ENCODE measurements around the gene RPL7L1. TPM values are rescaled to one million over a fixed set of nuclear protein-coding genes. Genes with fewer than 3 reads are reported as not detected.
A peak's percentile ranks its signal among the peaks of the same experiment; 100 is the strongest.
"Not testable (repeated sequence)": the region's sequence is repeated elsewhere in the genome, so short reads cannot be mapped to it uniquely, and the experiment has no call there.

Gene RPL7L1
- total RNA-seq, 1 donor from 2014 or later: 42.2 TPM

DNA sequence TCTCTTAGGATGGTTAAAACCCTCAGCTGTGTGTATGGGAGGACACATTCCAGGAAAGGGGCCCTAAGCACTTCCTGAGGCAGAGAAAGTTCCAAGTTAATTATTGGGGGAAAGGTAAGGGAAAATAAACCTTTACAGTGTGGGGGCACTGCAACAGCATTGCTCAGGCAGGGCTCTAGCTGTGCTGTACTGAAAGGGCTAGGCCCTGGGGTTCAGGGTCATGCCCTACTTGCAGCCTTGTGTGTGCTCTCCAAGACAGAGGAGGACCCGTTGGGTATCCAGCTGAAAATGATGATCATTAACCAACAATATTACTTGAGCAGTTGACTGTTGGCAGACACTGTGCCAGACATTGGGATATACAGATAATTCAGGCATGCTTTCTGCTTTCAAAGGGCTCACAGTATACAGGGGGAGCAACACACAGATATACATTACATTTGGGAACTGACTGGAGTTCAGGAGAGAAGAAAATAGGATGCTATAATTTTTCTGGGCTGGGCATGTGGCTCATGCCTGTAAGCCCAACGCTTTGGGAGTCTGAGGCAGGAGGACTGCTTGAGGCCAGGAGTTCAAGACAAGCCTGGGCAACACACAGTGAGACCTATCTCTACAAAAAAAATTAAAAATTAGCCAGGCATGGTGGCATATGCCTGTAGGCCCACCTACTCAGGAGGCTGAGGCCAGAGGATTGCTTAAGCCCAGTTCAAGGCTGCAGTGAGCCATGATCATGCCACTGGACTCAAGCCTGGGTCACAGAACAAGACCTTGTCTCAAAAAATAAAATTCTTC lies 9.1 kb upstream of the RPL7L1 start:
- TF ChIP-seq, protein P1, sequence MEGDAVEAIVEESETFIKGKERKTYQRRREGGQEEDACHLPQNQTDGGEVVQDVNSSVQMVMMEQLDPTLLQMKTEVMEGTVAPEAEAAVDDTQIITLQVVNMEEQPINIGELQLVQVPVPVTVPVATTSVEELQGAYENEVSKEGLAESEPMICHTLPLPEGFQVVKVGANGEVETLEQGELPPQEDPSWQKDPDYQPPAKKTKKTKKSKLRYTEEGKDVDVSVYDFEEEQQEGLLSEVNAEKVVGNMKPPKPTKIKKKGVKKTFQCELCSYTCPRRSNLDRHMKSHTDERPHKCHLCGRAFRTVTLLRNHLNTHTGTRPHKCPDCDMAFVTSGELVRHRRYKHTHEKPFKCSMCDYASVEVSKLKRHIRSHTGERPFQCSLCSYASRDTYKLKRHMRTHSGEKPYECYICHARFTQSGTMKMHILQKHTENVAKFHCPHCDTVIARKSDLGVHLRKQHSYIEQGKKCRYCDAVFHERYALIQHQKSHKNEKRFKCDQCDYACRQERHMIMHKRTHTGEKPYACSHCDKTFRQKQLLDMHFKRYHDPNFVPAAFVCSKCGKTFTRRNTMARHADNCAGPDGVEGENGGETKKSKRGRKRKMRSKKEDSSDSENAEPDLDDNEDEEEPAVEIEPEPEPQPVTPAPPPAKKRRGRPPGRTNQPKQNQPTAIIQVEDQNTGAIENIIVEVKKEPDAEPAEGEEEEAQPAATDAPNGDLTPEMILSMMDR (IDR thresholded peaks at IDR 0.05; ENCODE audit: borderline replicate concordance): no peak
- Histone ChIP-seq H3K4me1 (no peaks in the 10 kb centered on the region), H3K27ac (replicated peaks) (no peak overlapping the region), H3K4me3 (no peak overlapping the region), H3K27me3 (ENCODE audit: low read depth) (no peaks in the 10 kb centered on the region), H3K36me3 (peaks cover 30% of the 10 kb centered on the region), H3K9me3 (replicated peaks) (no peaks in the 10 kb centered on the region)
- no peak for DNase-seq
- intact Hi-C loops (cut with micrococcal nuclease): no loop called here

DNA sequence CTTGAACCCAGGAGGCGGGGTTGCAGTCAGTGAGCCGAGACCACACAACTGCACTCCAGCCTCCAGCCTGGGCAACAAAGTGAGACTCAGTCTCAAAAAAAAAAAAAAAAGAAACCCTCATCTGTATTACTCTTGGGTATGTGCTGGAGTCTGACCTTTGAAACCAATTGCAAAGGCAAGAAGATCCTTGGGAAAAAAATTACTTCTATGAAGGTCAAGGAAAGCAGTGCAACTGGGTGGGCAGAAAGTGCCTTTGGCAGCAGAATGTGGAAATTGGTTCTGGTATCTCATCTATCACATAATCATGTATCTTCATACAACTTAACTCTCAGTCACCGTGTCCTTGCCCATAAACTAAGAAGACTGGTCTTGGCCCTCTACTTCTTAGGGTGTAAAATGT lies 7.7 kb upstream of the RPL7L1 start:
- intact Hi-C loops (cut with micrococcal nuclease): no loop called here

DNA sequence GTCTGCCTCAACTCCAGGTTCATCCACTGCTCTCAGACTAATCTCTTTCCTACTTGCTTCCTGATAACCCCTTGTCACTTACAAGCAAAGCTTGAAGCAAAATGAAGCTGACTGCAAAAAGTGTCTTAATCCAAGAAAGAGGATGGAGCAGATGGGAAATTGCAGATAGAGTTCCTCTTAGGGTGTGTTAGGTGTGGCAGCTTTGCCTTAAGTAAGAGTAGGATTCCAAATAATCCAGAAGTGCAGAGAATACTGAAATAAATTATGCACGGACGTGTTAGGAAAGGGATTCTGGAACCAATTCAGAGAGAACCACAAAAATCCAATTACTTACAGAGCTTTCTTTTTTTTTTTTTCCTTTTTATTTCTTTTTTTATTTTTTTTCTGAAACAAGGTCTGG lies 6.1 kb upstream of the RPL7L1 start:
- Histone ChIP-seq H3K27me3 (ENCODE audit: low read depth) (no peaks in the 10 kb centered on the region), H3K36me3 (peaks cover under 1% of the 10 kb centered on the region), H3K27ac (replicated peaks) (no peak overlapping the region), H3K4me3 (no peak overlapping the region), H3K9me3 (replicated peaks) (no peaks in the 10 kb centered on the region), H3K4me1 (peaks cover 3% of the 10 kb centered on the region)
- TF ChIP-seq, protein P1 (IDR thresholded peaks at IDR 0.05; ENCODE audit: borderline replicate concordance): no peak
- no peak for DNase-seq
- intact Hi-C loops (cut with micrococcal nuclease): no loop called here

More for the DNA sequence above, 7.7 kb upstream of the RPL7L1 start:
- Histone ChIP-seq H3K27me3 (ENCODE audit: low read depth) (no peaks in the 10 kb centered on the region), H3K4me1 (no peaks in the 10 kb centered on the region), H3K4me3 (no peak overlapping the region), H3K9me3 (replicated peaks) (no peaks in the 10 kb centered on the region), H3K27ac (replicated peaks) (no peak overlapping the region), H3K36me3 (peaks cover 16% of the 10 kb centered on the region)
- DNase-seq: no peak
- TF ChIP-seq, protein P1 (IDR thresholded peaks at IDR 0.05; ENCODE audit: borderline replicate concordance): no peak

DNA sequence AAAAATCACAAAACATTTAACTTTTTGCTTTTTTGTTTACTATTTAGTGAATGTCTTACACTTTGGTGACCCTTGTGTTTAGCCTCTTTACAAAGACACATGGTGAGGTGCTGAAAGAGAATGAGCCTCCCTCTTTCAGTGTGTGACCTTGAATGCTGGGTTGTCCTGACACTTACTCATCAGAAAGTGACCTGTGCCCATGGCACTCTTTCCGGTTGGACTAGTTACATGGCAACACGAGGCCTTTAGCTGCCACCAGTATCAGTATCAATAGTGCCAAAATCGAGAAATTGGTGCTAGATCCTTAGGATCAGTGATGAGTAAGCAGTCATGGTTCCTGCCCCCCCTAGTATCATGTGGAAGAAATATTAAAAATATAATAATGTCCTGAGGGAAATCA lies 1.7 kb upstream of the RPL7L1 start:
- Histone ChIP-seq H3K4me3 (no peak overlapping the region), H3K27me3 (ENCODE audit: low read depth) (no peaks in the 10 kb centered on the region), H3K9me3 (replicated peaks) (no peaks in the 10 kb centered on the region), H3K36me3 (peaks cover 12% of the 10 kb centered on the region), H3K27ac (replicated peaks) (peak overlapping the region; percentile 25), H3K4me1 (peaks cover 42% of the 10 kb centered on the region)
- TF ChIP-seq, protein P1 (IDR thresholded peaks at IDR 0.05; ENCODE audit: borderline replicate concordance): no peak
- intact Hi-C loops (cut with micrococcal nuclease): loop anchor here (5.0 kb wide), 1 partner anchor 215 kb away; no protein-coding TSS in a partner anchor
- DNase-seq: no peak

DNA sequence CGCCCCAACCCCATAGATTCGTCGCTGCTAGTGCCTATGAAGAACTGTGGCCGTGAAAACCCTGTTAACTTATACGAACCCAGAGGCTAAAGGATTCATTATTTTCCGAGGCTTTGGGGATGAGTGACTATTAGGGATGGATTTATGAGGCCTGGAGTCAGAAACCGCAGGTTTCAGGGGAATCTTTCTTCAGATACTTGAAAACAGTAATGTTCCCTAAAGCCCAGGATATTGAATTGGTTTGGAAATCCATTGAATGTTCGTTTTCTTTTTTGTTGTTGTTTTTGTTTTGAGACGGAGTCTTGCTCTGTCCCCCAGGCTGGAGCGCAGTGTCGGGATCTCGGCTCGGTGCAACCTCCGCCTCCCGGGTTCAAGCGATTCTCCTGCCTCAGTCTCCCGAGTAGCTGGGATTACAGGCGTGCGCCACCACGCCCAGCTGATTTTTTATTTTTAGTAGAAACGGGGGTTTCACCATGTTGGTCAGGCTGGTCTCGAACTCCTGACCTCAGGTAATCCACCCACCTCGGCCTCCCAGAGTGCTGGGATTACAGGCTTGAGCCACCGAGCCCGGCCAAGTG lies 913 bp downstream of the RPL7L1 start:
- H3K9me3 ChIP-seq (replicated peaks); intact Hi-C loops (cut with micrococcal nuclease); H3K27me3 ChIP-seq (ENCODE audit: low read depth); DNase-seq: not testable (repeated sequence)
- Histone ChIP-seq H3K27ac (replicated peaks) (peak overlapping the region; percentile 97), H3K36me3 (peaks cover 38% of the 10 kb centered on the region), H3K4me3 (peak overlapping the region; percentile 76), H3K4me1 (peaks cover 47% of the 10 kb centered on the region)

DNA sequence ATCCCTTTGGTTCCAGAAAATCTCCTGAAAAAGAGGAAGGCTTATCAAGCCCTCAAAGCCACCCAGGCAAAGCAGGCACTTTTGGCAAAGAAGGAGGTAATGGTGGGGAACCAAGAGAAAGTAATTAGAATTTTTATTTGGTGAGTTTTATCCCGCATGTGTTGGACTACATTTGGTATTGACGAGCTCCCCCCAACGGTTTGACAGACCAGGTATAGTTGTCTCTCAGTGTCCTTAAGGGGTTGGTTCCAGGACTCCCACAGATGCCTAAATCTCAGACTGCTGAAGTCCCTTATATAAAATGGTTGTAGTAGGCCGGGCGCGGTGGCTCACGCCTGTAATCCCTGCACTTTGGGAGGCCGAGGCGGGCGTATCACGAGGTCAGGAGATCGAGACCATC lies 1.5 kb downstream of the RPL7L1 start:
- H3K27ac ChIP-seq (replicated peaks): peak overlapping the region; percentile 97
- H3K9me3 ChIP-seq (replicated peaks); H3K27me3 ChIP-seq (ENCODE audit: low read depth); DNase-seq; intact Hi-C loops (cut with micrococcal nuclease): not testable (repeated sequence)
- H3K36me3 ChIP-seq: peaks cover 43% of the 10 kb centered on the region
- H3K4me1 ChIP-seq: peaks cover 47% of the 10 kb centered on the region
- H3K4me3 ChIP-seq: peak overlapping the region; percentile 76
